HG02642 (cell line): ENCODE measurements around the gene IFI30.
A peak's percentile ranks its signal among the peaks of the same experiment; 100 is the strongest.

Source experiments
- ATAC-seq: cut with Tn5 transposase; IDR thresholded peaks from one replicate; pipeline ENCODE4 v1.9.1; 2021; ENCODE audit warnings: mild to moderate bottlenecking; ENCODE audit not compliant: unreplicated experiment, poor library complexity

IFI30 gene

DNA sequence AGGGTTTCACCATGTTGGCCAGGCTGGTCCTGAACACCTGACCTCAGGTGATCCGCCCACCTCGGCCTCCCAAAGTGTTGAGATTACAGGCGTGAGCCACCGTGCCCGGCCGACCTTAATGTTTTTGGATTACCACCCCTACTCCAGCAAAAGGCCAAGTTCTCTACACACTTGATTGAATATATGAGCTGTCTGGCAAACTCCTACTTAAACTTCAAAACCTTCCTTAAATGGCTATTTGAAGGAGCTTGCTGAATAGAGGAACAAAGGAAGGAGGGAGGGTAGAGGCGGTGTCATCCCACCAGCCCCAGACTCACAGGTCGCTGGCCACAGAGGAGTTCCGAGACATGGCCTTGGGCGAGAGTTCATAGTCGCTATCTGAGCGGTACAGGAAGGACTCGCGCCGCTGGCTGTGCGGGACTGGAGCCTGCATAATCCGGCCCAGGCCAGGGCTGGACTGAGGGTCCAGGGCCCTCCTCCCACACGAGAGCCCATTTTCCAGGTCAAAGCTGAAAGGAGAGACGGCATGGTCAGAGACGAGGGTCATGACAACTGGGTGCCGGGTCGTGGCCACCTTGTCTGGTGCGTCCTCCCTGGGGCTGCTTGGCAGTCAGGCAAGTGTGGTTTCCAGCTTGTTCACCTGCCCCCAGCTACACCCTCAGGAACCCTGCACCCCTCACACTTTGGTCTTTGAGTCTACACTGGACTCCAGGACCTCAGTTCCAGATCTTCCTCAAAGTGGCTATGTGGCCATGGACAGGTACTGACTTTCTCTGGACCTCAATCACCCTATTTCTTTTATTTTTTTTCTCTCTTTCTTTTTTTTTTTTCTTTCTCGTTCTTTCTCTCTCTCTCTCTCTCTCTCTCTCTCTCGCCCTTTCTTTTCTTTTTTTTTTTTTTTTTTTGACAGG, 48.5 kb downstream of the IFI30 start:
- no peak for ATAC-seq

- no peak for ATAC-seq
These were observed 50.4 kb downstream of the IFI30 start for GRCh38 chr19:18223860-18224524.

GRCh38 chr19:18224525-18225354, 51.1 kb downstream of the IFI30 start:
- ATAC-seq, result peak; percentile 95

- no peak for ATAC-seq
These were observed 51.7 kb downstream of the IFI30 start for GRCh38 chr19:18225355-18225701.

GRCh38 chr19:18225702-18226468, 52.3 kb downstream of the IFI30 start, which contains the start of gene PDE4C:
TSS of gene PDE4C (minus strand) at chr19:18226438. CDS start at chr19:18226415, 23 bp downstream.
- ATAC-seq, result no peak

DNA sequence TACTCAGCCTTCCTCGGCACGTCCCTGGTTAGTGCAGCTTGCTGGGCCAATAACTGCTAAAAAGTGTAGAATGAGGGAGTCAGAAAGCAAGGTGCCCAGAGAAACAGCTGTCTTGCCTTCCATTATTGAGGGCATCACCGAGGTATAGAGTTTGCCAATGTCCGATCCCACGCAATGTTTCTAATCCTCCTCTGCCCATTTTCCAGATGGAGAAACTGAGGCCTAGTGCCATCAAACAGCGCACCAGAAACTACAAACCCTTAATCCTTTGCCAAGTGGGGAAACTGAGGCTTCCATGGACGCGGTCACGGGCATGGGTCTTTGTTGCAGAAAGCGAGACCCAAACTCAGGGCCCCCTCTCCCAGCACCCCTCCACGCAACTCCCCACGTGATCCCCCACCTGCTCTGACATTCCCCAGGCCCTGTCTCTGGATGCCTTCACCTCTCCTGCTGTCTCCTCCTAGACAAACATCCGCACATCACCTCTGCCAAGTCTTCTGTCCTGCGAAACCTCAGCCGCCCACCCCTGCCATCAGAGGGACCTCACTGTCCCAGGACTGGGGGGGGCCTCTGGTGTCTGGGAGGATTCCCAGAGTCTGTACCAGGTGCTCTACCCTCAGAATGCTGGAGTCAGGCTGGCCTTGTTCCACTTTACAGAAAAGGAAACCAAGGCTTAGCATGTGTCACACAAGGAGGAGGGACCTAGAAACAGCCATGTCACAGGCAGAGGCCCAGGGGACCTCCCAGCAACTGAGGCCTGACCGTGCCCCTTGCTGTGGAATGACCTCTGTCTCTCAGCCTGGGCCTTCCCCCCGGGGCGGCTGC, 53.6 kb downstream of the IFI30 start:
- no peak for ATAC-seq
